PC-9 (cell line): ENCODE results near the gene RPS6KA6. TPM values are rescaled to one million over a fixed set of nuclear protein-coding genes. Genes with fewer than 3 reads are reported as not detected.

Source experiments
- BruUV-seq: library from RNA; stranded (reverse); fragments of 400-500 nt; replicated peaks from 2 replicates; lab custom pipeline; 2021; lab: Mats Ljungman, UMichigan
- CTCF ChIA-PET: fragments of 300-600 bp; sonication (Branson Sonifier 250); formaldehyde crosslinking; loops from one replicate; lab custom pipeline; 2022; ENCODE audit warnings: antibody characterized with exemption; lab: Charles Lee
- POLR2A ChIA-PET: fragments of 300-600 bp; sonication (Branson Sonifier 250); formaldehyde crosslinking; loops from one replicate; lab custom pipeline; 2022; ENCODE audit warnings: antibody characterized with exemption; ENCODE audit not compliant: unreplicated experiment; lab: Charles Lee
- DNase-seq, 2 experiments: peaks; one replicate each; pipeline versions ENCODE4 v3.0.0 to v3.0.0-alpha.2; 2015 to 2022; ENCODE audit warnings: mixed read lengths in 1 of 2
- H2AFZ ChIP-seq: fragments of 200-600 bp; sonication (generic); 2 replicates; pipeline ENCODE4 v1.8.1; 2017; ENCODE audit warnings: antibody characterized with exemption
- H3F3A ChIP-seq: fragments of 200-600 bp; sonication (generic); 2 replicates; pipeline ENCODE4 v1.8.1; 2017; ENCODE audit warnings: antibody characterized with exemption, mild to moderate bottlenecking, low read depth; ENCODE audit not compliant: insufficient read depth
- H3K27ac ChIP-seq: fragments of 200-600 bp; sonication (generic); 2 replicates; pipeline ENCODE4 v1.6.1; 2016; ENCODE audit warnings: mixed run types
- H3K27me3 ChIP-seq: fragments of 200-600 bp; sonication (generic); 2 replicates; pipeline ENCODE4 v1.6.1; 2016; ENCODE audit warnings: low read depth, mixed run types; ENCODE audit not compliant: insufficient read depth
- H3K36me3 ChIP-seq: fragments of 200-600 bp; sonication (generic); 2 replicates; pipeline ENCODE4 v1.6.1; 2016; ENCODE audit warnings: low read depth, mixed run types
- H3K4me1 ChIP-seq: fragments of 200-600 bp; sonication (generic); replicated peaks from 2 replicates; pipeline ENCODE4 v1.6.1; 2016; ENCODE audit warnings: mixed run types; ENCODE audit not compliant: insufficient read depth
- H3K4me2 ChIP-seq: fragments of 200-600 bp; sonication (generic); 2 replicates; pipeline ENCODE4 v1.6.1; 2017; ENCODE audit warnings: mixed run types
- H3K4me3 ChIP-seq: fragments of 200-600 bp; sonication (generic); 2 replicates; pipeline ENCODE4 v1.6.1; 2016; ENCODE audit warnings: mixed run types
- H3K79me2 ChIP-seq: fragments of 200-600 bp; sonication (generic); 2 replicates; pipeline ENCODE4 v1.6.1; 2017; ENCODE audit warnings: low read depth, mixed run types
- H3K9me2 ChIP-seq: fragments of 200-600 bp; sonication (generic); 2 replicates; pipeline ENCODE4 v1.8.1; 2017; ENCODE audit warnings: mild to moderate bottlenecking; ENCODE audit not compliant: insufficient read depth
- H3K9me3 ChIP-seq: fragments of 200-600 bp; sonication (generic); 2 replicates; pipeline ENCODE4 v1.8.1; 2016; ENCODE audit warnings: low read depth; ENCODE audit not compliant: insufficient read depth
- H4K20me1 ChIP-seq: fragments of 200-600 bp; sonication (generic); 2 replicates; pipeline ENCODE4 v1.8.1; 2017; ENCODE audit not compliant: insufficient read depth
- CTCF ChIP-seq: fragments of 200-600 bp; sonication (generic); conservative IDR thresholded peaks from 2 replicates; pipeline ENCODE4 v1.6.1; 2017; ENCODE audit warnings: mixed run types, antibody characterized with exemption, mild to moderate bottlenecking, moderate library complexity
- EZH2 ChIP-seq: fragments of 200-600 bp; sonication (generic); IDR thresholded peaks from 2 replicates; pipeline ENCODE4 v1.8.0; 2017; ENCODE audit warnings: antibody characterized with exemption, low read depth
- intact Hi-C: fragments of 100-400 bp; cut with micrococcal nuclease; formaldehyde crosslinking; loops from one replicate; pipeline ENCODE4 v1.10.0; 2022; ENCODE audit not compliant: unreplicated experiment
- total RNA-seq: library from RNA; stranded (reverse); gene quantifications from 2 replicates; pipeline ENCODE4 v1.2.3, GENCODE V29; 2021

Gene RPS6KA6
- total RNA-seq, 1 experiment from 2014 or later, result 6.5 TPM

DNA sequence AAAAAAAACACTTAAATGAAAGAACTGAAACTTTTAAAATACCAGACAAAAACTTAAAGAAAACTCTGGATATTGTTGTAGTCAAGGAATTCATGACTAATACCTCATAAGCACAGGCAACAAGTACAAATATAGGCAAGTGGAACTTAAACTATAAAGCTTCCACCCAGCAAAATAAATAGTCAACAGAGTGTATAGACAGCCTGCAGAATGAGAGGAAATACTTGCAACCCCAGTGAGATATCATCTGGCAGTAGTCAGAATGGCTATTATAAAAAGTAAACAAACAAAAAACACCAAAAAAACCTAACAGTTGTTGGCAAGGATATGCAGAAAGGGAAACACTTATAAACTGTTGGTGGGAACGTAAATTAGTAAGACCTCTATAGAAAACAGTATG, 9.6 kb upstream of the RPS6KA6 start:
- no peaks in the 10 kb centered on the region for H3K36me3 ChIP-seq
- no peak overlapping the region for H3K27ac ChIP-seq
- H3K4me2 ChIP-seq, result no peak overlapping the region
- H2AFZ ChIP-seq, result no peak overlapping the region
- H4K20me1 ChIP-seq, result no peaks in the 10 kb centered on the region
- no peaks in the 10 kb centered on the region for H3K9me2 ChIP-seq
- no peaks in the 10 kb centered on the region for H3K79me2 ChIP-seq
- intact Hi-C loops, result no loop called here
- TF ChIP-seq EZH2 (no peak), CTCF (no peak)
- H3K9me3 ChIP-seq, result no peaks in the 10 kb centered on the region
- no TSS peak for BruUV-seq
- ChIA-PET CTCF (no interaction called here), POLR2A (no interaction called here)
- no peaks in the 10 kb centered on the region for H3K27me3 ChIP-seq
- no peak for DNase-seq
- no peaks in the 10 kb centered on the region for H3F3A ChIP-seq
- H3K4me3 ChIP-seq, result no peak overlapping the region
- no peaks in the 10 kb centered on the region for H3K4me1 ChIP-seq

- TF ChIP-seq CTCF, result no peak
- DNase-seq, result no peak
- BruUV-seq, result no TSS peak
These were observed 4.0 kb upstream of the RPS6KA6 start for GRCh38 chrX:84192006-84192405.

GRCh38 chrX:84189125-84189524, 1.1 kb upstream of the RPS6KA6 start:
- Histone ChIP-seq H3K4me3 (no peak overlapping the region), H3K4me1 (peaks cover 9% of the 10 kb centered on the region; the same call in 1 of the 2 replicates), H3K27ac (no peak overlapping the region), H3F3A (no peaks in the 10 kb centered on the region; the same call in 1 of the 2 replicates), H2AFZ (no peak overlapping the region), H3K4me2 (no peak overlapping the region; the same call in 1 of the 2 replicates), H3K27me3 (no peaks in the 10 kb centered on the region), H3K79me2 (no peaks in the 10 kb centered on the region), H3K36me3 (no peaks in the 10 kb centered on the region), H4K20me1 (no peaks in the 10 kb centered on the region), H3K9me3 (no peaks in the 10 kb centered on the region), H3K9me2 (no peaks in the 10 kb centered on the region)
- ChIA-PET CTCF (no interaction called here), POLR2A (no interaction called here)
- no peak for DNase-seq
- intact Hi-C loops, result loop anchor here (5.0 to 10.0 kb wide), 2 partner anchors 74 to 142 kb away; no protein-coding TSS in a partner anchor
- BruUV-seq, result no TSS peak
- TF ChIP-seq EZH2 (no peak), CTCF (no peak)

More at GRCh38 chrX:84192006-84192405, 4.0 kb upstream of the RPS6KA6 start:
- no peaks in the 10 kb centered on the region for H3K36me3 ChIP-seq
- H3F3A ChIP-seq, result no peaks in the 10 kb centered on the region; the same call in 1 of the 2 replicates
- no peaks in the 10 kb centered on the region for H3K27me3 ChIP-seq
- H3K9me3 ChIP-seq, result no peaks in the 10 kb centered on the region
- H4K20me1 ChIP-seq, result no peaks in the 10 kb centered on the region
- H3K9me2 ChIP-seq, result no peaks in the 10 kb centered on the region
- no peak overlapping the region for H3K4me3 ChIP-seq
- no peaks in the 10 kb centered on the region for H3K79me2 ChIP-seq
- H3K4me2 ChIP-seq, result no peak overlapping the region
- POLR2A ChIA-PET, result no interaction called here
- intact Hi-C loops, result no loop called here
- no peak overlapping the region for H2AFZ ChIP-seq
- H3K4me1 ChIP-seq, result no peaks in the 10 kb centered on the region
- CTCF ChIA-PET, result no interaction called here
- H3K27ac ChIP-seq, result no peak overlapping the region
